A549 treated with RU486 at 1 μM for 4 hours (cell line): ENCODE results near the gene DCTN2. TPM values are rescaled to one million over a fixed set of nuclear protein-coding genes. Genes with fewer than 3 reads are reported as not detected.

Source experiments
- total RNA-seq: library from RNA; stranded (reverse); fragments of 200-300 nt; extraction: Qiagen RNA extraction; gene quantifications from 5 replicates; pipeline ENCODE4 v1.2.3, GENCODE V29; 2022; ENCODE audit warnings: low read depth

DCTN2 gene
- 114 to 168 TPM (median 120 TPM) in 5 replicates for total RNA-seq

GRCh38 chr12:57546438-57547287 lies at the start of gene DCTN2:
DCTN2 (minus strand) TSS chr12:57547192; CDS start chr12:57547063, 129 bp downstream.

GRCh38 chr12:57590864-57591781 lies 44.1 kb upstream of the DCTN2 start, which contains the start of gene PIP4K2C:
PIP4K2C (plus strand) TSS chr12:57591192; CDS start chr12:57591290, 98 bp downstream.

GRCh38 chr12:57549909-57550640 lies 3.1 kb upstream of the DCTN2 start, which contains the start of gene KIF5A:
KIF5A (plus strand) TSS chr12:57550044; CDS start chr12:57550272, 228 bp downstream.

GRCh38 chr12:57522011-57522886 lies 24.7 kb downstream of the DCTN2 start, which contains the start of gene MBD6:
MBD6 (plus strand) TSS chr12:57522824; CDS start chr12:57524304, 1,480 bp downstream.

DNA sequence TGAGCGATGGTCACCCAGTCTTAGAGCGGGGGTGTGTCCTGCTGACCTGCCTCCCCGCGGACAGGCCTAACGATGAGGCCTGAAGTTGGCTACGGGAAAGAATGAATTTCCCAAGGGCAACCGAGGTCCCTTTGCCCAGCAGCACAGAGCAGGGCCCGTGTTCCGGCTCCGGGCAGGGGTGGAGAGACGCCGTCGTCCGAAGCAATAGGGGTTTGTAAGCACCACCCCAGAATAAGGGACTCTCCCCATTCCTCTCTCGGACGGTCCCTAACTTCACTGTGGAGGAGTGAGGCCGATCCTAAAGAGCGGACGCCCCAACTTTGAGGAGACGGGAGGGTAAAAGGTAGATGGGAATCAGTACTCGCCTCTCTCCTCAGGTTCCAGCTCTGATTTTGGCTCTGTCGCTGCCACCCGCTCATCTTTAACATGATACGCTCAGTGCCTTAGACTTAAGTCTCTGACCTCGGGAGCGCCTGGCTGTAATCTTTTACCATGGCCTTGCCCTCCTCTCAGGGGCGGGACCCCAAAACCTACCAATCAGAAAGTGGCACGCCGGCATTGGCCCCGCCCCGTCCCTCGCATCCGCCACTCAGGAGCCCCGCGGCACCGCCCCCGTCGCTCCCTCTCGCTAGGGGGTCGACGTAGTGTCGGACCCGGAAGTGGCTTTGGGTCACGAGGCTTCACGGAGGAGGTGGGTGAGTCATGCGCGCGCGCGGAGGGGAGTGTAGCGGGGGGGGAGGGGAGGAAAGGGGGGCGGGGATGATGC lies 26.8 kb downstream of the DCTN2 start, which contains the start of gene DDIT3:
TSS of gene DDIT3 (minus strand) at position 462 of the 766 bp plus-strand sequence. CDS start 3,108 bp downstream, outside the sequence.

GRCh38 chr12:57487597-57488401 lies 59.2 kb downstream of the DCTN2 start, which contains the start of gene MARS1:
MARS1 (plus strand) TSS chr12:57488068; CDS start chr12:57488091, 23 bp downstream.

Other genes with a start within 250 kb of the DCTN2 start
- 7.7 to 10.4 TPM (median 9.5 TPM) in 5 replicates for gene R3HDM2, start 116.1 kb downstream of the DCTN2 start, total RNA-seq
- not detected in 5 replicates for gene INHBC, start 112.4 kb downstream of the DCTN2 start, total RNA-seq
- 0.08 to 0.25 TPM (median 0.12 TPM) in 3 of 5 replicates, not detected in the others for gene INHBE, start 91.9 kb downstream of the DCTN2 start, total RNA-seq
- gene GLI1, start 87.4 kb downstream of the DCTN2 start, total RNA-seq, result 7.7 to 10.7 TPM (median 8.5 TPM) in 5 replicates
- 0.22 to 0.68 TPM (median 0.35 TPM) in 5 replicates for gene ARHGAP9, start 67.3 kb downstream of the DCTN2 start, total RNA-seq
- gene MARS1, start 59.1 kb downstream of the DCTN2 start, total RNA-seq, result 137 to 258 TPM (median 165 TPM) in 5 replicates
- 30.4 to 41.9 TPM (median 34.7 TPM) in 5 replicates for gene DDIT3, start 26.7 kb downstream of the DCTN2 start, total RNA-seq
- gene MBD6, start 24.4 kb downstream of the DCTN2 start, total RNA-seq, result 16.7 to 30.9 TPM (median 25.6 TPM) in 5 replicates
- 0.14 to 0.27 TPM (median 0.24 TPM) in 5 replicates for gene KIF5A, start 2.9 kb upstream of the DCTN2 start, total RNA-seq
- gene PIP4K2C, start 44.0 kb upstream of the DCTN2 start, total RNA-seq, result 40.8 to 44.9 TPM (median 42.5 TPM) in 5 replicates
- gene DTX3, start 57.6 kb upstream of the DCTN2 start, total RNA-seq, result 16.2 to 18.8 TPM (median 17.8 TPM) in 5 replicates
- 6.1 to 7.7 TPM (median 6.6 TPM) in 5 replicates for gene ARHGEF25, start 64.2 kb upstream of the DCTN2 start, total RNA-seq
- gene B4GALNT1, start 86.0 kb upstream of the DCTN2 start, total RNA-seq, result 29.9 to 52.0 TPM (median 44.1 TPM) in 5 replicates
- 112 to 122 TPM (median 116 TPM) in 5 replicates for gene OS9, start 146.9 kb upstream of the DCTN2 start, total RNA-seq
- gene AGAP2, start 191.6 kb upstream of the DCTN2 start, total RNA-seq, result 0.10 to 0.16 TPM (median 0.13 TPM) in 5 replicates
- gene TSPAN31, start 197.8 kb upstream of the DCTN2 start, total RNA-seq, result 13.2 to 21.9 TPM (median 16.0 TPM) in 5 replicates
- gene CDK4, start 205.1 kb upstream of the DCTN2 start, total RNA-seq, result 253 to 299 TPM (median 268 TPM) in 5 replicates
- 6.1 to 8.0 TPM (median 7.2 TPM) in 5 replicates for gene MARCHF9, start 207.9 kb upstream of the DCTN2 start, total RNA-seq
- 0.89 to 2.8 TPM (median 2.3 TPM) in 5 replicates for gene CYP27B1, start 219.9 kb upstream of the DCTN2 start, total RNA-seq
- 52.1 to 68.7 TPM (median 54.0 TPM) in 5 replicates for gene METTL1, start 224.9 kb upstream of the DCTN2 start, total RNA-seq
- 5.3 to 6.5 TPM (median 6.2 TPM) in 5 replicates for gene EEF1AKMT3, start 225.4 kb upstream of the DCTN2 start, total RNA-seq
- 69.3 to 81.3 TPM (median 71.5 TPM) in 5 replicates for gene TSFM, start 235.6 kb upstream of the DCTN2 start, total RNA-seq